GM12874 (cell line): Measurements from ENCODE around the gene KCNIP1.

Experiments
- TF ChIP-seq, protein P1 (sequence below): IDR thresholded peaks from 2 replicates; pipeline ENCODE4 v1.5.1; 2011; ENCODE audit warnings: low read depth, mild to moderate bottlenecking, control low read depth, low read length, moderate library complexity; ENCODE audit not compliant: insufficient read depth

The KCNIP1 gene

GRCh38 chr5:170655920-170656319 lies 152.1 kb downstream of the KCNIP1 start:
- TF ChIP-seq, protein P1, sequence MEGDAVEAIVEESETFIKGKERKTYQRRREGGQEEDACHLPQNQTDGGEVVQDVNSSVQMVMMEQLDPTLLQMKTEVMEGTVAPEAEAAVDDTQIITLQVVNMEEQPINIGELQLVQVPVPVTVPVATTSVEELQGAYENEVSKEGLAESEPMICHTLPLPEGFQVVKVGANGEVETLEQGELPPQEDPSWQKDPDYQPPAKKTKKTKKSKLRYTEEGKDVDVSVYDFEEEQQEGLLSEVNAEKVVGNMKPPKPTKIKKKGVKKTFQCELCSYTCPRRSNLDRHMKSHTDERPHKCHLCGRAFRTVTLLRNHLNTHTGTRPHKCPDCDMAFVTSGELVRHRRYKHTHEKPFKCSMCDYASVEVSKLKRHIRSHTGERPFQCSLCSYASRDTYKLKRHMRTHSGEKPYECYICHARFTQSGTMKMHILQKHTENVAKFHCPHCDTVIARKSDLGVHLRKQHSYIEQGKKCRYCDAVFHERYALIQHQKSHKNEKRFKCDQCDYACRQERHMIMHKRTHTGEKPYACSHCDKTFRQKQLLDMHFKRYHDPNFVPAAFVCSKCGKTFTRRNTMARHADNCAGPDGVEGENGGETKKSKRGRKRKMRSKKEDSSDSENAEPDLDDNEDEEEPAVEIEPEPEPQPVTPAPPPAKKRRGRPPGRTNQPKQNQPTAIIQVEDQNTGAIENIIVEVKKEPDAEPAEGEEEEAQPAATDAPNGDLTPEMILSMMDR, result no peak

DNA sequence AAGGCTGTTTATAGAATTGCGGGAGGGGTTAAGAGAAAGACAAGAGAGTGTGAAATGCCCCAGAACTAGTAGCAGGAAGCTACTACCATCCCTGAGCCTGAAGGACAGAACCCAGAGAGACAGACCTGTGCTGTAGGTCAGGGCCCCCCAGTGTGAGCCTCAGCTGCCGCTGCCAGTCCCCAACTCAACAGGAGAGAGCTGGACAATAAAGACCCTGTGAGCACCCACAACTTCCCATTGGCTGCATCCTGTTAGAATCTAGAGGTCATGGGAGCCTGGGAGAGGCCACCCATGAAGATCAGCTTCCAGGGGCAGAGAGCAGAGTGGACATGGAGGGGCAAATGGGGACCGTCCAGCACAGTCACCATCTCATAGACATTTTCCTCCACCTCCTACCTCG lies 152.5 kb downstream of the KCNIP1 start:
- TF ChIP-seq, protein P1, result no peak

DNA sequence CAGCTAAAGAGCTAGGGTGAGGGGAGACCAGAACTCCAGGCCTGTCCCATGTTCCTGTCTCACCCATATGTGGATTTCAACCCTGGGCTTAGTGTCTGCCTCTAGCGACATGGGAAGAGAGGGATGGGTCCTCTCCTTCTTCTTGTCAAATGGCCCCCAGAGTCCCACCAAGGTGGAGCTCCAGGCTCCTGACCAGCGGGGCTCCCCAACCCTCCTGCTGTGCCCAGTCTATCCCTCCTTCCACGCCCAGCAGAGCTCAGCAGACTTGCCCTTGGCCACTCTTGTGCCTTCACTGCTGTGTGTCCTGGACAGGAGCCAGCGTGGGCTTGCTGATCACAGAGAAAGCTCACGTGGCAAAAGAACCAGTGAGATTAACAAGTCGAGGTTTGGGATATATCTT lies 156.7 kb downstream of the KCNIP1 start:
- TF ChIP-seq, protein P1, result no peak

DNA sequence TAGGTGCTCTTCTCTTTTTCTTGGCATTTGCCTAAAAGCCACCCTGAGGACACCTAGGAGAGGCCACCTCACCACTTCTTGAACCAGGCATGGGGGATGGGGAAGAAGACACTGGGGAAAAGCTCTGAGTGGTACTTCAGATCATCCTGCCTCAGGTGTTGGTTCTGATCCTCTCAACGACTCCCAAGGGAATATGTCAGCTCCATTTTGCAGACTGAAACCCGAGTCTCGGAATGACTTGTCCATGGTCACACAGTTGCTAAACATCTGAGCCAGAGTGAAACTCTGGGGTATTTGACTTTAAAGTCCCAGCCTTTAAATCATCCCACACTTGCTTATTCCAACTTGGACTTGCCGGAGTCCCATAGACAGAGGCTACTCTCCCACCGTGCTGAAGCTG lies 159.1 kb downstream of the KCNIP1 start:
- TF ChIP-seq, protein P1, result no peak

GRCh38 chr5:170678811-170679210 lies 175.0 kb downstream of the KCNIP1 start:
- TF ChIP-seq, protein P1, result no peak

GRCh38 chr5:170681013-170681433 lies 177.2 kb downstream of the KCNIP1 start:
- TF ChIP-seq, protein P1, result no peak

DNA sequence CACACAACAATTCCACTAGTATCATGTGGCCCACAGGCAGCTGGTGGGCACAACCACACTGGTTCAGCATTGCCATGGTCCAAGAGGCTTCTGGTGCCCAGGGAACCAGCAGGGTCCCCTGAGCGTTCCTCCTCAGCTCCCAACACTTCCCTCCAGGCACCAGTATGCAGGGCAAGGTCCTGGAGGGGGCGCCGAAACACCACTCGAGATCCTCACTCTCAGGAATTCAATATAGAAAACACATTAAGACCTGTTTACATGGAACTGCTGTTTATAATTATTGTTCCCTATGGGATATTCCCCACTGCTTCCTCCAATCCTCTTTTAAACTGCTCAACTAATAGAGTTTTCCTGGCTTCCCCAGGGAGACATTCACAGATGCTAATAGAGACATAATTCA lies 187.8 kb downstream of the KCNIP1 start:
- TF ChIP-seq, protein P1, result no peak

DNA sequence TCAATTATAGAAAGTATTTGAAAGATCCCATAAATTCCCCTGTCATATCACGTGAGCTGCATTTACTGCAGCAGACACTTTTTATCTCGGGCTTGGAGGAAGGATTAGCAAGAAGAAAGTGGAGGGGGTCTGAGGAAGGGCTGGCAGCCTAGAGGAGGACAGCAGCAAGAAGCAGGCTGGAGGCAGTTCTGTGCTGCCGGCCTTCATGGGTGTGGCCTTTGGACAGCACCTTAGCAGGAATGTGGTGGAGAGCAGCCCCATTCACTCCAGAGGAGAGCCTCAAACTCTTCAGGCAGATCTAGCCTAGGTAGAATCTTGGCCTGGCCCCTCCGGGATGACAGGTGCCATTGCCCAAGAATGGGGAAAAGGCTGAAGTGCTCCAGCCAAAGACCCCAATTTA lies 189.9 kb downstream of the KCNIP1 start:
- TF ChIP-seq, protein P1, result no peak
